ENCODE results near the gene PPP6R2.
"Not testable (repeated sequence)": the region's sequence is repeated elsewhere in the genome, so short reads cannot be mapped to it uniquely, and the experiment has no call there.

Gene PPP6R2

GRCh38 chr22:50363803-50364194, 20.7 kb downstream of the PPP6R2 start:
- not testable (repeated sequence) for H3K9me3 ChIP-seq (ENCODE audit: control insufficient read depth, low read length); H3K4me1 ChIP-seq (ENCODE audit: control insufficient read depth, insufficient read depth, low read length, poor library complexity, severe bottlenecking); H3K27ac ChIP-seq (ENCODE audit: insufficient read depth, low read length, poor library complexity, severe bottlenecking); H3K4me3 ChIP-seq (ENCODE audit: insufficient read depth, low read depth, low read length, poor library complexity, severe bottlenecking); H3K27me3 ChIP-seq (replicated peaks; ENCODE audit: control insufficient read depth, insufficient read depth, low read length, poor library complexity, severe bottlenecking); DNase-seq
- H3K36me3 ChIP-seq (ENCODE audit: control insufficient read depth, insufficient read depth, low read length), result peaks cover 11% of the 10 kb centered on the region

GRCh38 chr22:50367778-50368500, 24.8 kb downstream of the PPP6R2 start:
- no peaks in the 10 kb centered on the region for H3K36me3 ChIP-seq (ENCODE audit: control insufficient read depth, insufficient read depth, low read length)
- H3K27me3 ChIP-seq (replicated peaks; ENCODE audit: control insufficient read depth, insufficient read depth, low read length, poor library complexity, severe bottlenecking), result no peaks in the 10 kb centered on the region
- H3K9me3 ChIP-seq (ENCODE audit: control insufficient read depth, low read length), result no peaks in the 10 kb centered on the region
- H3K4me3 ChIP-seq (ENCODE audit: insufficient read depth, low read depth, low read length, poor library complexity, severe bottlenecking), result no peak overlapping the region
- no peak for DNase-seq
- no peaks in the 10 kb centered on the region for H3K4me1 ChIP-seq (ENCODE audit: control insufficient read depth, insufficient read depth, low read length, poor library complexity, severe bottlenecking)
- H3K27ac ChIP-seq (ENCODE audit: insufficient read depth, low read length, poor library complexity, severe bottlenecking), result no peak overlapping the region

- Histone ChIP-seq H3K27me3 (replicated peaks; ENCODE audit: control insufficient read depth, insufficient read depth, low read length, poor library complexity, severe bottlenecking) (no peaks in the 10 kb centered on the region), H3K9me3 (ENCODE audit: control insufficient read depth, low read length) (no peaks in the 10 kb centered on the region), H3K36me3 (ENCODE audit: control insufficient read depth, insufficient read depth, low read length) (peaks cover 19% of the 10 kb centered on the region), H3K27ac (ENCODE audit: insufficient read depth, low read length, poor library complexity, severe bottlenecking) (no peak overlapping the region), H3K4me3 (ENCODE audit: insufficient read depth, low read depth, low read length, poor library complexity, severe bottlenecking) (no peak overlapping the region), H3K4me1 (ENCODE audit: control insufficient read depth, insufficient read depth, low read length, poor library complexity, severe bottlenecking) (no peaks in the 10 kb centered on the region)
- no peak for DNase-seq
These were observed 28.0 kb downstream of the PPP6R2 start for GRCh38 chr22:50371101-50371648.

- DNase-seq, result no peak
- Histone ChIP-seq H3K9me3 (ENCODE audit: control insufficient read depth, low read length) (no peaks in the 10 kb centered on the region), H3K4me3 (ENCODE audit: insufficient read depth, low read depth, low read length, poor library complexity, severe bottlenecking) (no peak overlapping the region), H3K27me3 (replicated peaks; ENCODE audit: control insufficient read depth, insufficient read depth, low read length, poor library complexity, severe bottlenecking) (no peaks in the 10 kb centered on the region), H3K4me1 (ENCODE audit: control insufficient read depth, insufficient read depth, low read length, poor library complexity, severe bottlenecking) (no peaks in the 10 kb centered on the region), H3K27ac (ENCODE audit: insufficient read depth, low read length, poor library complexity, severe bottlenecking) (no peak overlapping the region), H3K36me3 (ENCODE audit: control insufficient read depth, insufficient read depth, low read length) (peaks cover 26% of the 10 kb centered on the region)
These were observed 33.0 kb downstream of the PPP6R2 start for GRCh38 chr22:50376085-50376651.

GRCh38 chr22:50381021-50381555, 38.0 kb downstream of the PPP6R2 start:
- H3K4me1 ChIP-seq (ENCODE audit: control insufficient read depth, insufficient read depth, low read length, poor library complexity, severe bottlenecking); H3K27ac ChIP-seq (ENCODE audit: insufficient read depth, low read length, poor library complexity, severe bottlenecking); H3K27me3 ChIP-seq (replicated peaks; ENCODE audit: control insufficient read depth, insufficient read depth, low read length, poor library complexity, severe bottlenecking); H3K36me3 ChIP-seq (ENCODE audit: control insufficient read depth, insufficient read depth, low read length); H3K4me3 ChIP-seq (ENCODE audit: insufficient read depth, low read depth, low read length, poor library complexity, severe bottlenecking); H3K9me3 ChIP-seq (ENCODE audit: control insufficient read depth, low read length); DNase-seq: not testable (repeated sequence)

GRCh38 chr22:50396751-50397370, 53.7 kb downstream of the PPP6R2 start:
- Histone ChIP-seq H3K4me1 (ENCODE audit: control insufficient read depth, insufficient read depth, low read length, poor library complexity, severe bottlenecking) (no peaks in the 10 kb centered on the region), H3K9me3 (ENCODE audit: control insufficient read depth, low read length) (no peaks in the 10 kb centered on the region), H3K36me3 (ENCODE audit: control insufficient read depth, insufficient read depth, low read length) (peaks cover 20% of the 10 kb centered on the region), H3K27ac (ENCODE audit: insufficient read depth, low read length, poor library complexity, severe bottlenecking) (no peak overlapping the region), H3K4me3 (ENCODE audit: insufficient read depth, low read depth, low read length, poor library complexity, severe bottlenecking) (no peak overlapping the region), H3K27me3 (replicated peaks; ENCODE audit: control insufficient read depth, insufficient read depth, low read length, poor library complexity, severe bottlenecking) (no peaks in the 10 kb centered on the region)
- no peak for DNase-seq

- H3K27me3 ChIP-seq (replicated peaks; ENCODE audit: control insufficient read depth, insufficient read depth, low read length, poor library complexity, severe bottlenecking); DNase-seq; H3K4me3 ChIP-seq (ENCODE audit: insufficient read depth, low read depth, low read length, poor library complexity, severe bottlenecking); H3K9me3 ChIP-seq (ENCODE audit: control insufficient read depth, low read length); H3K4me1 ChIP-seq (ENCODE audit: control insufficient read depth, insufficient read depth, low read length, poor library complexity, severe bottlenecking); H3K27ac ChIP-seq (ENCODE audit: insufficient read depth, low read length, poor library complexity, severe bottlenecking): not testable (repeated sequence)
- peaks cover 20% of the 10 kb centered on the region for H3K36me3 ChIP-seq (ENCODE audit: control insufficient read depth, insufficient read depth, low read length)
These were observed 54.4 kb downstream of the PPP6R2 start for GRCh38 chr22:50397371-50398060.

- no peak for DNase-seq
These were observed 55.9 kb downstream of the PPP6R2 start for GRCh38 chr22:50398831-50399648.

GRCh38 chr22:50399751-50400331, 56.7 kb downstream of the PPP6R2 start:
- H3K9me3 ChIP-seq (ENCODE audit: control insufficient read depth, low read length), result no peaks in the 10 kb centered on the region
- H3K27me3 ChIP-seq (replicated peaks; ENCODE audit: control insufficient read depth, insufficient read depth, low read length, poor library complexity, severe bottlenecking), result no peaks in the 10 kb centered on the region
- H3K27ac ChIP-seq (ENCODE audit: insufficient read depth, low read length, poor library complexity, severe bottlenecking), result no peak overlapping the region
- peaks cover 17% of the 10 kb centered on the region for H3K36me3 ChIP-seq (ENCODE audit: control insufficient read depth, insufficient read depth, low read length)
- H3K4me1 ChIP-seq (ENCODE audit: control insufficient read depth, insufficient read depth, low read length, poor library complexity, severe bottlenecking), result no peaks in the 10 kb centered on the region
- no peak overlapping the region for H3K4me3 ChIP-seq (ENCODE audit: insufficient read depth, low read depth, low read length, poor library complexity, severe bottlenecking)
- DNase-seq, result no peak

More at GRCh38 chr22:50398831-50399648, 55.9 kb downstream of the PPP6R2 start:
- H3K36me3 ChIP-seq (ENCODE audit: control insufficient read depth, insufficient read depth, low read length), result peaks cover 18% of the 10 kb centered on the region
- H3K27me3 ChIP-seq (replicated peaks; ENCODE audit: control insufficient read depth, insufficient read depth, low read length, poor library complexity, severe bottlenecking), result no peaks in the 10 kb centered on the region
- no peak overlapping the region for H3K4me3 ChIP-seq (ENCODE audit: insufficient read depth, low read depth, low read length, poor library complexity, severe bottlenecking)
- no peaks in the 10 kb centered on the region for H3K4me1 ChIP-seq (ENCODE audit: control insufficient read depth, insufficient read depth, low read length, poor library complexity, severe bottlenecking)
- no peak overlapping the region for H3K27ac ChIP-seq (ENCODE audit: insufficient read depth, low read length, poor library complexity, severe bottlenecking)
- no peaks in the 10 kb centered on the region for H3K9me3 ChIP-seq (ENCODE audit: control insufficient read depth, low read length)

All from effector memory CD4-positive, alpha-beta T cell (primary cell).